HG03558 (cell line): ENCODE data around the gene ST14.
"Not testable (repeated sequence)": the region's sequence is repeated elsewhere in the genome, so short reads cannot be mapped to it uniquely, and the experiment has no call there.

Source experiments
- ATAC-seq: cut with Tn5 transposase; IDR thresholded peaks from one replicate; pipeline ENCODE4 v1.9.1; 2021; ENCODE audit warnings: moderate number of reproducible peaks; ENCODE audit not compliant: unreplicated experiment; ENCODE audit errors: extremely low read depth

ST14 gene

DNA sequence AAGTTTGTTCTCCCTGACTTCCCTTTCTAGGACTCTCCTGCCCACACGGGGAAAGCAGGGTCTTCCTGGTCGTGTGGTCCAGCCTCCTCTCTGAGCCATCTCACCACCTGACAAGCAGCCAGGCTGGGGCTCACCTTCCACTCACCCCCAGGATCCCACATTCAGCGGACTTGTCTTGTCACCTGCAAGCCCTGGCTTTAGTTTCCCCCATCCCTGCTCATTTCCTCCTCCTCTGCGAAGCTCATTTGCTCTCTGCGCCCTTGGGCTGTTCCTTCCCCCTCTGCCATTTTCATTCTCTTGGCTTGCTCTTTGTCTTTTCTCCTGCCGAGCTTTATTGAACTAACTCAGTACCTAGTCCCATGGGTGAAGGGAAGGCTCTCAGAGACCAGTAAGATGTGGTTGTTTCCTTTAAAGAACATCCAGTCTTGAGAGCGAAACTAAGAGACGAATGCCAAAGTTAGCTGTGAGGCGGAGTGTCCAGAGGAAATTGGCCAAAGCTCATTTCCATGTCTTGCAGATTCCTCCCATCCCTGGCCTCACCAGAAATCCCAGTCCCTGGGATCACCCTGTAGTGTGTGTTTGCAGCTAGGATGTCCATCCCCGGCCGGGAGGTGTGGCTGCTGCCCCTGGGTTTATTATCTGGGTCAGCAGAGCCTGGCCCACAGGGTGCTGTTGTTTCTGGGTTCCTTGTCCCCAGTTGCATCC is 2.0 kb downstream of the ST14 start:
- ATAC-seq = no peak

DNA sequence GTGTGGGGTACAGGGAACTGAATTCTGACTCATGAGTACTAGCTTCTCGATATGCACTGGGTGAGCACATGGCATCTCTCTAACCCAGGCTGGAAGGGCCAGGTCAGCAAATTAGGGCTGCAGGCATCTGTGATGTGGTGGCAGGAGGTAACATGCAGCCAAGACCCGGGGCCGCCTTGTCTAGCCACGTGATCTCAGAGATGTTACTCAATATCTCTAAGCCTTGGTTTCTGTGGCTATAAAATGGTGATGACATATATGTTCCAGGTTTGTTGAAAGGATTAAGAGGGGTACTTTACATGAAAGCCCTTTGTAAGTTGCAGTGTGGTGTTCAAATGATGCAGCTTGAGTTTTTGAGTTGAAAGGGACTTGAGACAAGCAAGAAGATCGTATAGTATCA is 3.2 kb downstream of the ST14 start:
- no peak for ATAC-seq

DNA sequence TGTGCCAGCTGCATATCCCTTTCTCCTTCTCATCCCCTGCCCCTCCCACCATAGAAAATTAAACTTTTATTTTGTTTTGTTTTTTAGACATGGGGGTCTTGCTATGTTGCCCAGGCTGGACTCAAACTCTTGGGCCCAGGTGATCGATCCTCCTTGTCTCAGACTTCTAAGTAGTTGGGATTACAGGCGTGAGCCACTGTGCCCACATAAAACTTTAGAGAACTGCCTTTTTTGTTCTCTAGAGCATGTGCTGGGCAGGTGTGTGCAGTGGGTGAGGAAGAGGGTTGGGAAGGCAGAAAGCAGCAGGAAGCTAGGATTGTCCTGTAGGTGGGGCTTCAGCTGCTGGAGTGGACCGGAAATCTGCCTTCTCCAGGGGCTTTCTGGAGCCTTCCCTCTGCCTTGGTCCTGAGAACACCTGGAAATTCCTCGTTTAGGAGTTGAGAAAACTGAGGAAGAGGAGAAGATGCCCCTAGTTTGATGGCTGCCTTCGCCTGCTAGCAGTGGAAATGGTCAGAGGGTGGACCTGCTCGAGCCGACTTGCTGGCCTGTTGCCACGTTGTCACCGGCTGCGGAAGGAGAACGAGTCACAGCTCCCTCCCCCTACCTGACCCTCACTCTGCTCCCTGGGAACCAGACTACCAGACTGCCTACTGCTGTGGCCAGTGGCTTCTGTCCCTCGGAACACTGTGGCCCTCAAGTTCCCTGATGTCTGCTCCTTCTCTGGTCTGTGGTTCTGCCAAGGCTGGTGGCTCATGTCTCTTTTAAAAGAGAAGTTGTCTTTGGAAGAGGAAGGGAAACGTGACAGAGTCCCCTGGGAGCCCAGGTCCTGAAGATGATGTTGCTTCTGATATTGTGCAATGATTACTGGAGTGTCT is 4.0 kb downstream of the ST14 start:
- no peak for ATAC-seq

DNA sequence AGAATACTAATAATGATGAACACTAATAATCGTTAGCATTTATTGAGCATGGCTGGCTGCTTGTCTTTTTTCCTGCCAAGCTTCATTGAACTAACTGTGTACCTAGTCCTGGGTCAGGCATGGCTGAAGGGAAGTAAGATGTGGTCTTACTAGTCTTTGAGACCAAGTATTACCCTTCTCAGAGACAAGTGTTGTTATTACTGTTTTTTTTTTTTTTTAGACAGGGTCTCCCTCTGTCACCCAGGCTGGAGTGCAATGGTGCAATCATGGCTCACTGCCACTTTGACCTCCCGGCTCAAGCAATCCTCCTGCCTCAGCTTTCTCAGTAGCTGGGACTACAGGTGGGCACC is 4.6 kb downstream of the ST14 start:
- ATAC-seq = no peak

DNA sequence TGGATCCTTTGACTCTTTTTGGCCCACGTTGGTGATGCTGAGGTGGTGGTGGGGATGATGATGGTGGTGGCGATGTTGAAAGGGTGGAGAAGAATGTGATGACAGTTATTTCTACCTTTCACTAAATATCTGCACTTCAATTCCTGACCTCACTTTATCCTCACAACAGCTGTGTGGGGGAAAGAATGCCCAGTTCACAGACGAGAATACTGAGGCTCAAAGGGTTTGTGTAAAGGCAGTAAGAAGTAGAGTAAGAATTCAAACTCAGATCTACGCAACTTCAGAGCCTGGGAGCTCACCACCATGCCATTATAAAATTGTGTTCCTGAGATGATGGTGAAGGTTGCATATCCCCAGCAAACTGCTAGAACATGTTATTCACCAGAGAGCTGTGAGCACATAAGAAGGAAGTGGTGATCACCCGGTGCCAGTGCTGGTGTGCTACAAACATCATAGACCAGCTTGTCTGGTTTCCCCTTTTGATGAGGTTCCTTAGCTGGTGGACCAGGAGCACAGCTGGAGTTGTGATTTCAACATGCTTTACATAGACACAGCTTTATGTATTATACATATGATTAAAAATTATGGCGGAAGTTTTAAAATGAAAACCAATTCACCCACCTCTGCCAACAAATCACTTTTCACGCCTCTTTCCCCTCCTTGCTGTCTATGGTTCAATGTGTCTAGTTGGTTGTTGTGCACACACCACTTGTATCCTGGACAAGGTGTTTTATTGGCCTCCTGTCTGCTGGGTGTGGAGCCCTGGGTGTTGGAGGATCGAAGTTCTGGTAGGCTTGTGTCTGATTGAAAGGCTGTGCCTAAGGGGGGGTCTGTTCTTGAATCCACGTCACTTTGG is 6.2 kb downstream of the ST14 start:
- ATAC-seq = no peak

DNA sequence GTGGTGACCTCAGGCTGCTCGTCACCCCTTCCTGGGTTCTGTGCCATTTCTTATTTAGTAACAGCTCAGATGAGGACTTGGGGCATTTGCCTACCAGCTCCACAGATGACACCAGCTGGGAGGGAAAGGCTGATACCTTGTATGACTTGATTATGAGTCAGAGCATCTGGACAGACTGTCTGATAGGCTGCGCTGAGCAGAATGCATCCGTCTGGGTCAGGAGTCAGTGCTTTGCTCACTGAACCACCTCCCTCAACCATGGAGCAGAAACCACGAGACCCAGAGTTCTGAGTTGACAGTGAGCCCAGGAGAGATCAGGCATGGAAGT is 6.8 kb downstream of the ST14 start:
- no peak for ATAC-seq

DNA sequence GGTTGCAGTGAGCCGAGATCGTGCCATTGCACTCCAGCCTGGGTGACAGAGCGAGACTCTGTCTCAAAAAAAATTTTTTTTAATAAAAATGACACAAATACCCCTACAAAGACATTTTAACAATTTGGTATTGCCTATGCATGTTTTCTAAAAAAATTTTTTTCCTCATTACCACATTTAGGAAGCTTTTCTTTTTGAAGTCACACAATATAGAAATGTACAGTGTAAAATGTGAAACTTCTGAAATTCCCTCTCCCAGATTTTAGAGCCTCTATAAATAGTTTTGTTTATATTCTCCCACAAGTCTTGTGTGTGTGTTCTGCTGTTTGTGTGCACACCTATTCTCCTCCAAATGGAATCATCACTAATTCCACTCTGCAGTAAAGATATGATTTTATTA is 7.6 kb downstream of the ST14 start:
- ATAC-seq = no peak

DNA sequence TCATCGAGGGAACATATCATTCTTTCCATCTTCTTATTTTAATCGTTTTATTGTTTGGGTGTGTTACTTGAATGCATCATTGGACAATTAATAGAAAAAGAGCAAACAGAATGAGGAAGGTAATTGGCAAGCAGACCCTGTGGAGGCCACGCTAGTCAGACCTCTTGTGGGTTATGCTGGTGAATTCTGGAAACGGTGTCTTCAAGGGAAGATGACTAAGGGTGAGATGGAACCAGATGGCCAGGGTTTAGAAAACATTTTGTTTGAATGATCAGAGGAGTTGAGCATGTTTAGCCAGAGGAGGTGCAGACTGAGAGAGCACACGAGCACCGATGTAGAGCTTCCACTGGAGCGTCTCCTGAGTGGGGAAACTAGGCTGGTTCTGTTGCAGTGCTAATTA is 8.5 kb downstream of the ST14 start:
- no peak for ATAC-seq

DNA sequence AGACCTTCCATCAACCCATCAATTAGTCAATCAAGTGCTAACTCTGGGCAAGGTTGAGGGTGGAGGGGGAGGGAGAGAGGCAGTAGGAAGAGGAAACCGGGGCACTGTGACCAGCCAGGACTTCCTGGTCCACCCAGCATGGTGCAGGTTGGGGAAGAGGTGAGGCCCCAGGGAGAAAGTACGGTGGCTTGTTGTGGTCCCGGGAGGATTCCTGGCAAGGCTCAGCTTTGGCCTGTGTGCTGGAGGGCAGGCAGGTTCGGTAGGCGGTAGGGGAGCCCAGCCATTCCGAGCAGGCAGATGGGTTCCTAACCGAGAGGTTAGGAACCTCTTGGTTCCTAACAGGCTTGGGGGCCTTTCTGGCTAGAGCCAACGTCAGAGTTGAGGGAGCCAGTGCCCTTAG is 10.8 kb downstream of the ST14 start:
- ATAC-seq = no peak

DNA sequence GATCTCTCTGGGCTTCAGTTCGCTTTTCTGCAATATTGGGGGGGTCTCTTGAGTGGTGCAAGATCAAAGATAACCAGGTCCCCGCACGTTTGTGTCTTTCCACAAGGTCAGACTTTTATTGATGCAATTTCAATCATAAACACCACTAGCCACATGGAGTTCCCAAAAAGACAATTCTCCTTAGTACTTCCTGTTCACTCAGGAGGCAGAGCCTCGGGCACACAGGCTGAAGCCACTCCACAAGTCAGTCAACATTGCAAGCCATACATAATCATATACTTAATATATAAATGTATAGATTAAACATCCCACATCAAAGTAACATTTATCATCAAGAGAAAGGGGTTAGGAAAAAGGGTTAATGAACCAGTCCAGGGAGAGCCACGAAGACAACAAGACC is 12.0 kb downstream of the ST14 start:
- ATAC-seq = no peak

DNA sequence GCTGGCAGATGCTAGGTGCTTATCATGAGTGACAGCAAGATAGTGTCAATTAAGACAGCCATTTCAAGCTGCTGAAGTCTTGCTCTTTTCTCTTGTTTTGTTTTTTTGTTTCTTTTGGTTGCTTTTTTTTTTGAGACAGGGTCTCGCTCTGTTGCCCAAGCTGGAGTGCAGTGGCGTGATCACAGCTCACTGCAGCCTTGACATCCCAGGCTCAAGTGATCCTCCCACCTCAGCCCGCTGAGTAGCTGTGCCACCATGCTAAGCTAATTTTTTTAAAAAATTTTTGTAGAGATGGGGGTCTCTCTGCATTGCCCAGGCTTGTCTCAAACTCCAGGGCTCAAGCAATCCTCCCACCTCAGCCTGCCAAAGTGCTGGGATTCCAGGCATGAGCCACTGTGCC is 12.4 kb downstream of the ST14 start:
- not testable (repeated sequence) for ATAC-seq

DNA sequence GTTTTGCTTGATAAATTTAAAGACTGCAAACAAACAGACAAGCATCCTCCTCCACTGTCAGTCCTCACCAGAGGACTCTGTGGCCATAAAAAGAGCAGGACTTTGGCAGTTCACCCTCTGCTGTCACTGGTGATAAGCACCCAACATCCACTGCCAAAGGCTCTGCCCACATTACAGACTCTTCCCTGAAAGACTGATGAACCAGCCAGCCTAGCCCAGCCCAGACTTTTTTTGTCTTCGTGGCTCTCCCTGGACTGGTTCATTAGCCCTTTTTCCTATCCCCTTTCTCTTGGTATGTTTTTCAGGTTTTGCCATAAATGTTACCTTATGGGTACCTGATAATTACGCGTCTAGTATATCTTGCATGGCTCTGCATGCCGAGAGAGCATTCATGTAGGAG is 15.1 kb downstream of the ST14 start:
- no peak for ATAC-seq

DNA sequence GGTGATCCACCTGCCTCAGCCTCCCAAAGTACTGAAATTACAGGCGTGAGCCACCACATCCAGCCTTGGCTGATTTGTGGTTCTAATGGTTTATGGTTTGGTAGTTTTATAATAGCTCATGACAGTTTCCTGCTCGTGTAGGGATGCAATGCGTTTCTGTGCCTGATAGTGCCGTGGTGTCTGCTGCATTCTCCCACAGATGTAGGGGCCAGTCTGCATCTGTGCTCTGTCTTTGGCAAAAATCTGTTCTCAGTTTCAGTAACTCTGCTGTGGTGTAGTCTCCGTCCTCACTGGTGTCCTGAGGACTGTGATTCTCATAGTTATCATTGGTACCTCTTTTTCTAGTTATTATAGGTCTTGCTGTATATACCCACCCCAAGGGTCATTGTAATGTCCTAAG is 16.3 kb downstream of the ST14 start:
- ATAC-seq = no peak

DNA sequence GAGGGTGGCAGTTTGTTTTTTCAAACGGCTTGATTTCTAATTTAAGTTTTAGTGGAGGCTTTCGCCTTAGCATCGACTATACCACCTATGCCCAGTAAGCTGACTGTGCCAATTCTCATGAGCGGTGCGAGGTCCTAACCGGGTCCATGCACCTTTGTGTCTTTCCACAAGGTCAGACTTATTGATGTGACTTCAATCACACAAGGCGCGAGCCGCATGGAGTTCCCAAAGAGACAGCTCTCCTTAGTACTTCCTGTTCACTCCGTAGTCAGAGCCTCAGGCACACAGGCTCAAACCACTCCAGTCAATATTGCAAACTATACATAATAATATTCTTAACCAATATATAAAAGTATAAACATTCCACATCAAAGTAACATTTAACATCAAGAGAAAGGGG is 18.2 kb downstream of the ST14 start:
- no peak for ATAC-seq

DNA sequence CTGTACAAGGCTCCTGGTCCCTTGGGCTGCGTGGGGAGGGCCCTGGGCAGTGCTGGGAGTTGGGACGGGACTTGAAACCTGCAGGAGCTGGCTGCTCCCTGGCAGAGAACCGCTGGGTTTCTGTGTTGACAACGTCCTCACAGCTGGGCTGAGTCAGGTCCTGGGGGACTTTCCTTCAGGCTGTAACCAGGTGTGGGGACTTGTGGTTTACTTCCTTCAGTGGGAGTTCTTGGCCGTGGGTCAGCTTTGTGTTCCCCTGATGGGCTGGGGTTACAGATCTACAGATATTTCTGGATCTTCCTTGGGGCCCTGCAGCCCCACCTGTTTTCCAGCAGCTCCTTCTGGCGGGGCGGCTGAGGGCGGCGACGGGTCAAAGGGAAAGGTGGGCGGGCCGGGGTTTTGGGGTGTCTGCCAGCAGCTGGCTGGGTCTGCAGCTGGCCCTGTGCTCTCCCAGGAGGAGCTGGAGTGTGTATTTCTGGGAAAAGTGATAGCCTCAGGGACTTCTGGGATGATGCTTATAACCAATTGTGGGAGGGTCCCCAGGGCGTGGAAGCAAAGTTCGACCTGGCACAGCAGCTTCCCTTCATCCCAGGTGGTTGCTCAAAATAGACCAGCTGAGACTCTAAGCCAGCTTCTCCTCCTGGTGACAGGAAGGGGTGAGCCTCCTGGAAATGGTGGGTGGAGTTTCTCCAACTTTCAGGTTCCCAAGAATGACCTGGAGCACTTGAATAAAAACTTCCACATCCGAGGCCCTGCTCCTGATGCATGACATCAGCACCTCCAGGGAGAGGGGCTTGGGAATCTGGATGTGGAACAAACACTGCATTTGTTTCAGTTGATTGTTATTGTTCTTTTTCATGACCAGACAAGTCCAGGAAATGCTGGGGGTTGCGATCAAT is 19.1 kb downstream of the ST14 start:
- ATAC-seq = no peak

DNA sequence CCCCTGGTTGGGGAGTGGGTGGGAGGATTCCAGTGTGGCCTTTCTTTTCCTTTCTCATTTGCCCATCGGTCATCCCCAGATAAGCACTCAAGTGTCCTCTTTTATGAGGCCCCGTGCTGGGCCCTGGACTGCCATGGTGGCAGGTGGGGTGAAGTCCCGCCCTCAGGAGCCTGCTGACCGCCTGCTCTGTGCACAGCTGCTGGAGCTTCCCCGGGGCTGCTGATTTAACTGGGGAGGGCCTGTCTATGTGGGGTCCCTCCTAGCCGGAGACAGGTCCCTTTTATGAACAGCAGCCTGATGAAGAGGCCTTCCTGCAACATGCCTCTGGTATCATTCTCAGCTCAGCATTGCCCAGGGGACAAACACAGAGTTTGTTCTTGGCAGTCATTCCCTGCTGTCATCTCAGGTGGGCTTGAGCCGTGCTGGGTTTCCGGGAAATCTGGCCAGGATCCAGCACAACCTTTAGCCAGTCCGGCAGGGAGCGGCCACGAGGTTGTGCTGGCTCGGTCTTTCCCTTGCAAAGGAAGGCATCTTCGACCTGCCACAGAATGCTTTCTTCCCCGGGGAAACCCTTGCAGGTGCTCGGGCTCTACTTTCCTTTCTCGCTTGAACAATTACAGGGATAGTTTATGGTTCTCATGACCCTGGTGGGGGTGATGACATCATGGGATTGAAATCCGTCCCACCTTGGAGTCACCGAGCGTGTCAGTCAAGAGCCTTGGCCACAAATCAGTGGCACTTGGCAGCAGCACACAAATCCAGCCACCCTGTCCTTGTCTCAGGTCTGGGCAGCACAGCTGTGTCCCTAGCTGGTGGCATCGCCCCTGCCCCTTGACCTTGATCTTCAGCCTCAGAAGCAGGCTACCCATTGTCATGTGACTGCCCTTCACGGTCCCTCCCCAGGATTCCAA is 20.1 kb downstream of the ST14 start:
- no peak for ATAC-seq

DNA sequence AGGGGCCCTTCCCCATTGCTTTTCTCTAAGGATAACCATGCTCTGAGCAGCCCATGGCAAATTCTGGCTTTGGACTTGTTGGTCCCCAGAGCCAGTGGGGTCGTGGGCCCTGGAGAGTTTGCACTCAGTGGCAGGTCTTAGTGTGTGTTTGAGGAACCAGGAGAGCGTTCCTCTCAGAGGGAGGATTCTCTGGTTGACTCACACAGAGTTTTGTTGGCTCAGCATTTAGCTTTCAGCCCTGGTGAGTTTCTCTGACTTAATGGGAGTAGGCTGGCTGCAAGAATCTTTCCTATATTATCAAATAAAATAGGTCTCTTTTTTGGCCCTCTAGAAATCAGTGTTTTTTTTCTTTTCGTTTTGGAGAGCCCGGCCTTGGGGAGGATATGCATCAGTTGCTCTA is 20.9 kb downstream of the ST14 start:
- no peak for ATAC-seq

DNA sequence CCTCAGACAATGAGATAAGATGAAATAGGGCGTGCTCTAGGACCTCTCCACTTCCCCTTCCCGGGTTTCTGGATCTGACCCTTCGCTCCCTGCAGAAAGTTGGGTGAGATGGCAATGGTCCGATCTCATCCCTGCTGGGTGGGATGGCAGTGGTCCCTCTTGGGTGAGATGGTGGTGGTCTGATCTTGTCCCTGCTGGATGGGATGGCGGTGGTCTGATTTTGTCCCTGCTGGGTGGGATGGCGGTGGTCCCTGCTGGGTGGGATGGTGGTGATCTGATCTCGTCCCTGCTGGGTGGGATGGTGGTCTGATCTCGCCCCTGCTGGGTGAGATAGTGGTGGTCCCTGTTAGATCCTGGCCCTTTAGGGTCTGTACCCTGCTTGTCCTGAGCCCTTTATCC is 21.3 kb downstream of the ST14 start:
- ATAC-seq = no peak
